ENCODE data around the gene USP31.

The USP31 gene

GRCh38 chr16:23029733-23030420, 119.4 kb downstream of the USP31 start:
- H3K9me3 ChIP-seq = no peaks in the 10 kb centered on the region; the same call in 1 of the 2 replicates
- no peak for TF ChIP-seq CTCF (IDR thresholded peaks at IDR 0.05; ENCODE audit: low read depth, low read length)
- no peaks in the 10 kb centered on the region for H3K27me3 ChIP-seq
- peak; percentile 38 for DNase-seq
- no peak overlapping the region for H3K4me3 ChIP-seq (ENCODE audit: low read depth, low read length)
- H3K36me3 ChIP-seq = no peaks in the 10 kb centered on the region
- H3K4me1 ChIP-seq = peaks cover 19% of the 10 kb centered on the region

GRCh38 chr16:23027386-23027785, 121.9 kb downstream of the USP31 start:
- Histone ChIP-seq H3K9me3 (no peaks in the 10 kb centered on the region), H3K4me1 (peaks cover 29% of the 10 kb centered on the region), H3K4me3 (ENCODE audit: low read depth, low read length) (no peak overlapping the region), H3K36me3 (no peaks in the 10 kb centered on the region), H3K27me3 (no peaks in the 10 kb centered on the region)
- no peak for TF ChIP-seq CTCF (IDR thresholded peaks at IDR 0.05; ENCODE audit: low read depth, low read length)
- no peak for DNase-seq

GRCh38 chr16:23026784-23027362, 122.4 kb downstream of the USP31 start:
- Histone ChIP-seq H3K4me3 (ENCODE audit: low read depth, low read length) (no peak overlapping the region), H3K9me3 (no peaks in the 10 kb centered on the region), H3K36me3 (no peaks in the 10 kb centered on the region), H3K4me1 (peaks cover 29% of the 10 kb centered on the region), H3K27me3 (no peaks in the 10 kb centered on the region)
- DNase-seq = no peak
- no peak for TF ChIP-seq CTCF (IDR thresholded peaks at IDR 0.05; ENCODE audit: low read depth, low read length)

- H3K4me1 ChIP-seq = peaks cover 29% of the 10 kb centered on the region
- no peak for TF ChIP-seq CTCF (IDR thresholded peaks at IDR 0.05; ENCODE audit: low read depth, low read length)
- H3K9me3 ChIP-seq = no peaks in the 10 kb centered on the region
- no peaks in the 10 kb centered on the region for H3K27me3 ChIP-seq
- DNase-seq = peak; percentile 72
- no peak overlapping the region for H3K4me3 ChIP-seq (ENCODE audit: low read depth, low read length)
- no peaks in the 10 kb centered on the region for H3K36me3 ChIP-seq
These were observed 123.5 kb downstream of the USP31 start for GRCh38 chr16:23025692-23026307.

- peaks cover 18% of the 10 kb centered on the region for H3K4me1 ChIP-seq
- DNase-seq = no peak
- no peak overlapping the region for H3K4me3 ChIP-seq (ENCODE audit: low read depth, low read length)
- TF ChIP-seq CTCF (IDR thresholded peaks at IDR 0.05; ENCODE audit: low read depth, low read length) = no peak
- no peaks in the 10 kb centered on the region for H3K36me3 ChIP-seq
- no peaks in the 10 kb centered on the region; the same call in 1 of the 2 replicates for H3K9me3 ChIP-seq
- no peaks in the 10 kb centered on the region for H3K27me3 ChIP-seq
These were observed 125.2 kb downstream of the USP31 start for GRCh38 chr16:23024044-23024443.

GRCh38 chr16:23020084-23020483, 129.2 kb downstream of the USP31 start:
- no peaks in the 10 kb centered on the region; the same call in 1 of the 2 replicates for H3K9me3 ChIP-seq
- H3K36me3 ChIP-seq = no peaks in the 10 kb centered on the region
- H3K4me1 ChIP-seq = peaks cover 15% of the 10 kb centered on the region
- no peaks in the 10 kb centered on the region for H3K27me3 ChIP-seq
- no peak overlapping the region for H3K4me3 ChIP-seq (ENCODE audit: low read depth, low read length)
- DNase-seq = no peak
- TF ChIP-seq CTCF (IDR thresholded peaks at IDR 0.05; ENCODE audit: low read depth, low read length) = no peak

Data from BE2C (cell line).